SU-DHL-6 (cell line): ENCODE results near the gene ACSL3.

ENCODE experiments used
- H2AFZ ChIP-seq: fragments of 200-600 bp; sonication (generic); 2 replicates; pipeline ENCODE4 v1.6.1; 2014; ENCODE audit warnings: low read depth, mild to moderate bottlenecking, moderate library complexity, mixed read lengths, antibody characterized with exemption, low read length; ENCODE audit not compliant: severe bottlenecking
- H3F3A ChIP-seq: fragments of 200-600 bp; shearing (Covaris generic); 2 replicates; pipeline ENCODE4 v1.6.0; 2016; ENCODE audit warnings: antibody characterized with exemption, mild to moderate bottlenecking; ENCODE audit not compliant: insufficient read depth
- H3K27ac ChIP-seq: fragments of 200-600 bp; sonication (generic); 2 replicates; pipeline ENCODE4 v1.5.1; 2016; ENCODE audit warnings: low read depth, mild to moderate bottlenecking, low read length, moderate library complexity, mixed read lengths
- H3K27me3 ChIP-seq: fragments of 200-600 bp; sonication (generic), shearing (Covaris generic); 2 replicates; pipeline ENCODE4 v1.6.0; 2014; ENCODE audit warnings: mild to moderate bottlenecking, low read length
- H3K36me3 ChIP-seq: fragments of 200-600 bp; sonication (generic); 2 replicates; pipeline ENCODE4 v1.6.1; 2014; ENCODE audit warnings: mild to moderate bottlenecking, low read length, mixed read lengths
- H3K4me2 ChIP-seq: fragments of 300-600, 200-600 bp; shearing (Covaris generic), sonication (generic); 2 replicates; pipeline ENCODE4 v1.6.0; 2014; ENCODE audit warnings: low read length, low read depth, mild to moderate bottlenecking; ENCODE audit not compliant: poor library complexity, severe bottlenecking
- H3K4me3 ChIP-seq: fragments of 200-600 bp; sonication (generic); 2 replicates; pipeline ENCODE4 v1.5.1; 2014; ENCODE audit warnings: antibody characterized with exemption, low read length, mild to moderate bottlenecking, mixed read lengths; ENCODE audit not compliant: insufficient read depth, poor library complexity, severe bottlenecking
- H3K79me2 ChIP-seq: fragments of 200-600 bp; sonication (generic); 2 replicates; pipeline ENCODE4 v1.6.1; 2014; ENCODE audit warnings: mild to moderate bottlenecking, low read length, moderate library complexity; ENCODE audit not compliant: insufficient read depth
- H3K9ac ChIP-seq: fragments of 200-600 bp; sonication (generic); 2 replicates; pipeline ENCODE4 v1.7.0; 2014; ENCODE audit warnings: mild to moderate bottlenecking, low read length
- H3K9me2 ChIP-seq: fragments of 200-600 bp; sonication (generic); replicated peaks from 2 replicates; pipeline ENCODE4 v1.6.1; 2014; ENCODE audit warnings: low read length; ENCODE audit not compliant: insufficient read depth
- H3K9me3 ChIP-seq: fragments of 200-600 bp; sonication (generic); 2 replicates; pipeline ENCODE4 v1.6.1; 2014; ENCODE audit warnings: low read length, mixed read lengths; ENCODE audit not compliant: insufficient read depth
- H4K20me1 ChIP-seq: fragments of 200-600 bp; sonication (generic); 2 replicates; pipeline ENCODE4 v1.6.1; 2014; ENCODE audit warnings: low read depth, mild to moderate bottlenecking, antibody characterized with exemption, low read length, moderate library complexity, mixed read lengths
- CTCF ChIP-seq: fragments of 200-600 bp; sonication (generic); IDR thresholded peaks from one replicate; pipeline ENCODE4 v1.5.1; 2017; ENCODE audit warnings: antibody characterized with exemption, mild to moderate bottlenecking, low read length, moderate library complexity; ENCODE audit not compliant: insufficient read depth, poor library complexity, severe bottlenecking
- EZH2phosphoT487 ChIP-seq: fragments of 200-600 bp; sonication (generic), shearing (Covaris generic); conservative IDR thresholded peaks from 2 replicates; pipeline ENCODE4 v1.6.1; 2018; ENCODE audit warnings: mild to moderate bottlenecking, antibody characterized with exemption, low read length, moderate library complexity, mixed read lengths

The ACSL3 gene

GRCh38 chr2:222899413-222900181, 38.8 kb downstream of the ACSL3 start:
- Histone ChIP-seq H2AFZ (no peak overlapping the region), H4K20me1 (no peaks in the 10 kb centered on the region)

GRCh38 chr2:222900354-222900753, 39.5 kb downstream of the ACSL3 start:
- Histone ChIP-seq H4K20me1 (no peaks in the 10 kb centered on the region), H3K27me3 (no peaks in the 10 kb centered on the region), H3K9ac (no peak overlapping the region), H2AFZ (no peak overlapping the region), H3K27ac (no peak overlapping the region), H3K36me3 (no peaks in the 10 kb centered on the region), H3K79me2 (peaks cover 28% of the 10 kb centered on the region), H3F3A (0 out of 2 replicates have a peak, but pooled peaks cover 16% of the 10 kb centered on the region), H3K4me3 (no peak overlapping the region), H3K9me3 (no peaks in the 10 kb centered on the region), H3K9me2 (no peaks in the 10 kb centered on the region), H3K4me2 (no peak overlapping the region)
- no peak for TF ChIP-seq CTCF

More at GRCh38 chr2:222899413-222900181, 38.8 kb downstream of the ACSL3 start:
- TF ChIP-seq CTCF = no peak
- TF ChIP-seq EZH2phosphoT487 = no peak
- H3K9ac ChIP-seq = no peak overlapping the region
- H3K4me3 ChIP-seq = no peak overlapping the region
- peaks cover 30% of the 10 kb centered on the region for H3K79me2 ChIP-seq
- no peak overlapping the region for H3K27ac ChIP-seq
- no peaks in the 10 kb centered on the region for H3K9me3 ChIP-seq
- H3K4me2 ChIP-seq = no peak overlapping the region
- no peaks in the 10 kb centered on the region for H3K9me2 ChIP-seq
- H3K36me3 ChIP-seq = no peaks in the 10 kb centered on the region
- H3K27me3 ChIP-seq = no peaks in the 10 kb centered on the region
- 0 out of 2 replicates have a peak, but pooled peaks cover 16% of the 10 kb centered on the region for H3F3A ChIP-seq

- no peak overlapping the region for H3K4me2 ChIP-seq
- no peaks in the 10 kb centered on the region for H3K9me2 ChIP-seq
- peaks cover 49% of the 10 kb centered on the region for H3K79me2 ChIP-seq
- H3K36me3 ChIP-seq = no peaks in the 10 kb centered on the region
- H2AFZ ChIP-seq = no peak overlapping the region
- no peaks in the 10 kb centered on the region for H4K20me1 ChIP-seq
- no peaks in the 10 kb centered on the region for H3K9me3 ChIP-seq
- H3F3A ChIP-seq = 0 out of 2 replicates have a peak, but pooled peaks cover 16% of the 10 kb centered on the region
- no peak overlapping the region for H3K4me3 ChIP-seq
- TF ChIP-seq EZH2phosphoT487 (no peak), CTCF (no peak)
- no peaks in the 10 kb centered on the region for H3K27me3 ChIP-seq
- H3K27ac ChIP-seq = no peak overlapping the region
- no peak overlapping the region for H3K9ac ChIP-seq
These were observed 41.8 kb downstream of the ACSL3 start for GRCh38 chr2:222902660-222903059.
